ENCODE results near the gene PSMD3.

Gene PSMD3

DNA sequence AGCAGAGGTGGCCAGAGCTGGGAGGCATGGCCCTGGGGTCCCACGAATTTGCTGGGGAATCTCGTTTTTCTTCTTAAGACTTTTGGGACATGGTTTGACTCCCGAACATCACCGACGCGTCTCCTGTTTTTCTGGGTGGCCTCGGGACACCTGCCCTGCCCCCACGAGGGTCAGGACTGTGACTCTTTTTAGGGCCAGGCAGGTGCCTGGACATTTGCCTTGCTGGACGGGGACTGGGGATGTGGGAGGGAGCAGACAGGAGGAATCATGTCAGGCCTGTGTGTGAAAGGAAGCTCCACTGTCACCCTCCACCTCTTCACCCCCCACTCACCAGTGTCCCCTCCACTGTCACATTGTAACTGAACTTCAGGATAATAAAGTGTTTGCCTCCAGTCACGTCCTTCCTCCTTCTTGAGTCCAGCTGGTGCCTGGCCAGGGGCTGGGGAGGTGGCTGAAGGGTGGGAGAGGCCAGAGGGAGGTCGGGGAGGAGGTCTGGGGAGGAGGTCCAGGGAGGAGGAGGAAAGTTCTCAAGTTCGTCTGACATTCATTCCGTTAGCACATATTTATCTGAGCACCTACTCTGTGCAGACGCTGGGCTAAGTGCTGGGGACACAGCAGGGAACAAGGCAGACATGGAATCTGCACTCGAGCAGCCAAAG is 36.9 kb downstream of the PSMD3 start:
- TF ChIP-seq, protein P1, sequence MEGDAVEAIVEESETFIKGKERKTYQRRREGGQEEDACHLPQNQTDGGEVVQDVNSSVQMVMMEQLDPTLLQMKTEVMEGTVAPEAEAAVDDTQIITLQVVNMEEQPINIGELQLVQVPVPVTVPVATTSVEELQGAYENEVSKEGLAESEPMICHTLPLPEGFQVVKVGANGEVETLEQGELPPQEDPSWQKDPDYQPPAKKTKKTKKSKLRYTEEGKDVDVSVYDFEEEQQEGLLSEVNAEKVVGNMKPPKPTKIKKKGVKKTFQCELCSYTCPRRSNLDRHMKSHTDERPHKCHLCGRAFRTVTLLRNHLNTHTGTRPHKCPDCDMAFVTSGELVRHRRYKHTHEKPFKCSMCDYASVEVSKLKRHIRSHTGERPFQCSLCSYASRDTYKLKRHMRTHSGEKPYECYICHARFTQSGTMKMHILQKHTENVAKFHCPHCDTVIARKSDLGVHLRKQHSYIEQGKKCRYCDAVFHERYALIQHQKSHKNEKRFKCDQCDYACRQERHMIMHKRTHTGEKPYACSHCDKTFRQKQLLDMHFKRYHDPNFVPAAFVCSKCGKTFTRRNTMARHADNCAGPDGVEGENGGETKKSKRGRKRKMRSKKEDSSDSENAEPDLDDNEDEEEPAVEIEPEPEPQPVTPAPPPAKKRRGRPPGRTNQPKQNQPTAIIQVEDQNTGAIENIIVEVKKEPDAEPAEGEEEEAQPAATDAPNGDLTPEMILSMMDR (IDR thresholded peaks at IDR 0.05; ENCODE audit: low read depth, low read length, missing control alignments): no peak

DNA sequence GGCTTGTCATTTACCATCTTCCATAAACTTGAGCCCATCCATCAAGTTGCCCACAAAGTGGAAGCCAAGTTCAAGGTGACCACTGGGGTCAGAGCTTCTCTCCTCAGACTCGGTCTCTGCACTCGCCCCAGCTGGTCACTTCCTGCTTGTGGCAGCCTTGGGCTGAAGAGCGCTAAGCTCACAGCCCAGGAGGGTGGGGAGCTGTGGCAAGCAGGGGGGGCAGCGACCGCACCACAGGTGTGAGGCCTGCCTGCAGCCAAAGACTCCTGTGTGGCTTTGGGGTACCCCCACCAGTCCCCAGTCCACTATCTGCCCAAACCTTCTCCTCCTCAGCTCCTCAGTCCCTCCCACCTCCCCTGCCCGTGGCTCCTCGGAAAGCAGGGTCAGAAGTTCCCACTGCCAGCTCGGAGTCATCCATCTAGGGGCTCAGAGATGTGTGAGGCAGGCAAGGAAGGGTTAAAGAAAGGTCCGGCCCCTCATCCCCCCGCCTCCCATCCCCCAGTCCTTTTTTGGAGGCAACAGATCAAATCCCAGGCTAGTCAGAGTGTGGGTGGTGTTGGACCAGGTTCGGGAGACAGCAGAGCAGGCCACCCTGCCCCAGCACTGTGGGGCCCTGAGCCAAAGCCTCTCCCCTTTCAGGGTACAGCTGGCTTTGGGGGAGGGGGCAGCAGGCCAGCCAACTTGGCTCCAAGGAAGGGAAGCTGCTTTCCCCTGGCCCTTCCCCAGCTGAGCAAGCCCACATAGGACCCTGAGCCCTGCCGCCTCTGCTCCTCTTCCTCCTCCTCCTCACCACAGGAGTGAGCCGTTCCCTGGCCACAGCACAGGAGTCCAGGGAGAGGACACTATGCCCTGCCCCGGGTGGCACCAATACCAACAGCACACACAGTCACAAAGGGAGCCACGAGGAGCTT is 37.9 kb downstream of the PSMD3 start:
- TF ChIP-seq, protein P1 (IDR thresholded peaks at IDR 0.05; ENCODE audit: low read depth, low read length, missing control alignments): no peak
- no peak for DNase-seq (ENCODE audit: low read depth)
- no peak overlapping the region for H3K4me3 ChIP-seq (ENCODE audit: low read depth, low read length)

More for the DNA sequence above, 36.9 kb downstream of the PSMD3 start:
- no peak overlapping the region for H3K4me3 ChIP-seq (ENCODE audit: low read depth, low read length)
- no peak for DNase-seq (ENCODE audit: low read depth)

DNA sequence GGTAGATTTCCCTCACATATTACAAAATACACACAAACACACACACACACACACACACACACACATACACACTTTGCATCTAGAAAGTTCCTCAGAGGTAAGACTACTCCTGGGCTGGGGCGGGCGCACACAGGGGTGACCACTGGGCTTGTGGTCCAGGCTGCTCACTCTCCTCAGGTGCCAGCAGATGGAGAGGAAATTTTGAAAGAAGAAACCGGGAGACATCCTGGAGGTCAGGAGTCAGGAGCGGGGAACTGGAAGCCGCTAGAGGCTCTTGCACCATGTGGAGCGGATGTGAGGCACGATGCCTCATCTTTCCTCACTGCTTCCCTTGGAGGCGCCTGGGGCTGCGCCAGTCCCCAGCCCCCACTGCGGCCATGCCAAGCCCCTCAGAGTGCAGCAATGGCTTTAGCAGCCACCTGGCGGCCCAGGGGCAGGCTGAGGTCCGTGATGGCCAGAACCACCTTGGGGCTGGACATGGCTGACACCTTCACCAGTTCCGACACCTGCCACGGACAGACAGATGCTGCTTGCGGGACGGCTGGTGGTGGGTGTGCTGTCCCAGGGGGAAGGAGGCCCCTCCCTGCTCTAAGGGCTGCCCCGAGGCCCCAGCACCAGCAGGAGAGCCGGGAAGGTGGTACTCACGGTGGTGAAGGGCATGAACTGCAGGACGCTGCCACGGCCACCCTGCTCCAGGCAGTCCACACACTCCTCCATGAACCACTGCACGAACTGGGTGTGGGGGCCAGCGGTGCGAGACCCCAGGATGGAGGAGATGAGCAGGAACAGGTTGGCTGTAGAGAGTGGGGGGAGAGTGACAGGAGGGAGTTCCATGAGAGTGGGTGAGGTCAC is 38.8 kb downstream of the PSMD3 start:
- DNase-seq (ENCODE audit: low read depth): no peak
- no peak overlapping the region for H3K4me3 ChIP-seq (ENCODE audit: low read depth, low read length)
- TF ChIP-seq, protein P1 (IDR thresholded peaks at IDR 0.05; ENCODE audit: low read depth, low read length, missing control alignments): no peak

DNA sequence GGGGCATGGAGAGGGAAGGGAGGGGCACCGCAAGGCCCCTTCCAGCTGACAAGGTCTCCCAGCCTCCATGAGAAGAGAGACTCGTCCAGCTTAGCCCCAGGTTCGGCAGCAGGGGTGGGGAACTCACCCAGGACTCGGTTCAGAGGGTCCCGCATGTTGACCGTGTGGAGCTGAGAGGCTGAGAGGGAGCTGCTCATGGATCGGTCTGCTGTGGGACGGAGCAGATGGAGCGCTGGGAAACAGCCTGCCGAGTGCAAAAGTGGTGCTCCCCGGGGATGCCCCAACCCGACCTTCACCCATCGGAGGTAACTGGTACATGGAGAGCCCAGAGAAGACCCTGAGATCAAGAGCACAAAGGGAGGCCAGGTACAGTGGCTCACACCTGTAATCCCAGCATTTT is 39.5 kb downstream of the PSMD3 start:
- H3K4me3 ChIP-seq (ENCODE audit: low read depth, low read length): no peak overlapping the region
- TF ChIP-seq, protein P1 (IDR thresholded peaks at IDR 0.05; ENCODE audit: low read depth, low read length, missing control alignments): no peak
- no peak for DNase-seq (ENCODE audit: low read depth)

DNA sequence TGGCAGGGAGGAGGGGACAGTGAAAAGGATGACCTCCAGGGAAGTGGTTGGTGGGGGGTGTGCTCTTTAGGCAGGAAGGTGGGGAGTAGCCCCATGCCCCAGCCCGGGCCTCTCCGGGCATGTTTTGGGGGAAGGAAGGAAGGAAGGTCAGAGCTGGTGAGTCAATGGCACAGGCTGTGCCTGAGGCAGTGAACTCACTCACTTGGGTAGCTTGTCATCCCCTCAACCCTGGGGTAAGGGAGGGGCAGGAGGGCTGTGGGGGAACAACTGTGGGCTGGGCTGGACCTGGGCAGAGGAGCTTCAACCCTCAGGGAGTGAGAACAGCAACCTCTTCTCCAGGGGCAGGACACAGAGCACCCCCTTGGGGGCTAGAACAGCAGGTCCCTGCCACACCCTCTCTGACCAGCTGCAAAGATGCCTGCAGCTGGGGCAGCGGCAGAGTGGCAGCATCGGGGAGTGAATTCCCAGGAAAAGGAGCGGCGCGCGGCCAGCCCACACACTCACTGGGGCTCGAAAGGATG is 40.9 kb downstream of the PSMD3 start:
- TF ChIP-seq, protein P1 (IDR thresholded peaks at IDR 0.05; ENCODE audit: low read depth, low read length, missing control alignments): no peak
- DNase-seq (ENCODE audit: low read depth): no peak
- no peak overlapping the region for H3K4me3 ChIP-seq (ENCODE audit: low read depth, low read length)

DNA sequence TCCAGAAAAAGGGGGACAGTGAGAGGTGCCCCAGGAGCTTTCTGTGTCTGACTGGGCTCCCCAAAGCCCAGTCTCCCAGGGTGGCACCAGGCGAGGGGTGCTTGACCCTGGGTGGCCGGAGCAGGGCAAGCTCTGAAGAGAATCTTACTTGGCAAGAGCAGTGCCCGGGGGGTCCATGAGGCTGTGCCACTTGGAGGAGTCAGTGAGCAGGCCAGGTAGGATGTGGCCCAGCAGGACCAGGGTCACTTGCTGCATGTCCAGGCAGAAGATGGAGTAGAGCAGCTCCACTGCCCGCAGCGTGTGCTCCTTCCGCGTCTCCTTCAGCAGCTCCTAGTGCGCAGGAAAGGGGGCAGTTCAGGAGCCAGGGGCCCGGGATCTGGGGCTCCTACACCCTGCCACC is 41.9 kb downstream of the PSMD3 start:
- TF ChIP-seq, protein P1 (IDR thresholded peaks at IDR 0.05; ENCODE audit: low read depth, low read length, missing control alignments): no peak

More for the DNA sequence above, 41.9 kb downstream of the PSMD3 start:
- H3K4me3 ChIP-seq (ENCODE audit: low read depth, low read length): no peak overlapping the region
- DNase-seq (ENCODE audit: low read depth): no peak
